Skeletal muscle tissue (tissue), 4 donors: ENCODE results near the gene IQSEC3. TPM values are rescaled to one million over a fixed set of nuclear protein-coding genes. Genes with fewer than 3 reads are reported as not detected.
A peak's percentile ranks its signal among the peaks of the same experiment; 100 is the strongest.

Experiments used
- H3K27ac ChIP-seq: one replicate; pipeline ENCODE4 v1.7.0; 2013; ENCODE audit warnings: mild to moderate bottlenecking, low read depth, low read length, inconsistent platforms
- H3K27me3 ChIP-seq, 3 donors: one replicate each; pipeline ENCODE4 v1.7.0; 2013; ENCODE audit warnings: low read length in 3 of 3; ENCODE audit not compliant: control insufficient read depth in 3 of 3, insufficient read depth in 3 of 3
- H3K36me3 ChIP-seq, 3 donors: one replicate each; pipeline ENCODE4 v1.7.0; 2013; ENCODE audit warnings: low read length in 3 of 3; ENCODE audit not compliant: control insufficient read depth in 3 of 3, insufficient read depth in 3 of 3
- H3K4me1 ChIP-seq, 3 donors: one replicate each; pipeline ENCODE4 v1.7.0; 2013; ENCODE audit warnings: low read length in 3 of 3, mild to moderate bottlenecking in 3 of 3; ENCODE audit not compliant: control insufficient read depth in 3 of 3, insufficient read depth in 3 of 3
- H3K4me3 ChIP-seq, 3 donors: one replicate each; pipeline ENCODE4 v1.7.0; 2013; ENCODE audit warnings: low read length in 3 of 3
- H3K9ac ChIP-seq, 3 donors: one replicate each; pipeline ENCODE4 v1.7.0; 2013; ENCODE audit warnings: low read length in 3 of 3, mild to moderate bottlenecking in 3 of 3, moderate library complexity in 2 of 3, low read depth in 1 of 3
- H3K9me3 ChIP-seq, 3 donors: one replicate each; pipeline ENCODE4 v1.7.0; 2013; ENCODE audit warnings: low read length in 3 of 3; ENCODE audit not compliant: control insufficient read depth in 3 of 3
- total RNA-seq: library from RNA; depleted of rRNA; stranded (reverse); fragments of >200 nt; gene quantifications from one replicate; pipeline ENCODE4 v1.2.3, GENCODE V29; 2014
- donor health status: Osteomylitis.

The IQSEC3 gene
- total RNA-seq, 1 donor from 2014 or later = 1.0 TPM

GRCh38 chr12:78981-79380 lies 12.4 kb downstream of the IQSEC3 start:
- no peak overlapping the region for H3K27ac ChIP-seq
- H3K4me1 ChIP-seq = peaks cover 0 to 4% (median 0%) of the 10 kb centered on the region in 3 donors
- H3K4me3 ChIP-seq = no peak overlapping the region
- H3K27me3 ChIP-seq = peaks cover 38 to 51% (median 48%) of the 10 kb centered on the region in 3 donors
- H3K36me3 ChIP-seq = no peaks in the 10 kb centered on the region
- no peaks in the 10 kb centered on the region for H3K9me3 ChIP-seq
- H3K9ac ChIP-seq = no peak overlapping the region

GRCh38 chr12:80681-81190 lies 14.2 kb downstream of the IQSEC3 start:
- Histone ChIP-seq H3K9me3 (no peaks in the 10 kb centered on the region), H3K27ac (no peak overlapping the region), H3K9ac (no peak overlapping the region), H3K27me3 (peaks cover 37 to 49% (median 47%) of the 10 kb centered on the region in 3 donors), H3K4me3 (no peak overlapping the region), H3K36me3 (no peaks in the 10 kb centered on the region), H3K4me1 (peaks cover 0 to 12% (median 6%) of the 10 kb centered on the region in 3 donors)

GRCh38 chr12:82740-83139 lies 16.2 kb downstream of the IQSEC3 start:
- Histone ChIP-seq H3K27ac (no peak overlapping the region), H3K27me3 (peaks cover 26 to 39% (median 38%) of the 10 kb centered on the region in 3 donors), H3K4me1 (peaks cover 0 to 12% (median 6%) of the 10 kb centered on the region in 3 donors), H3K36me3 (no peaks in the 10 kb centered on the region), H3K4me3 (no peak overlapping the region), H3K9ac (no peak overlapping the region), H3K9me3 (no peaks in the 10 kb centered on the region)

GRCh38 chr12:84056-84455 lies 17.5 kb downstream of the IQSEC3 start:
- H3K4me1 ChIP-seq = peaks cover 0 to 12% (median 6%) of the 10 kb centered on the region in 3 donors
- H3K27ac ChIP-seq = no peak overlapping the region
- H3K27me3 ChIP-seq = peaks cover 24 to 34% (median 33%) of the 10 kb centered on the region in 3 donors
- H3K9me3 ChIP-seq = no peaks in the 10 kb centered on the region
- no peaks in the 10 kb centered on the region for H3K36me3 ChIP-seq
- peak overlapping the region in 1 of 3 donors; percentile 25 for H3K9ac ChIP-seq
- no peak overlapping the region for H3K4me3 ChIP-seq

- no peaks in the 10 kb centered on the region for H3K36me3 ChIP-seq
- no peaks in the 10 kb centered on the region for H3K9me3 ChIP-seq
- H3K27ac ChIP-seq = no peak overlapping the region
- no peak overlapping the region for H3K9ac ChIP-seq
- H3K27me3 ChIP-seq = peaks cover 20 to 29% (median 24%) of the 10 kb centered on the region in 3 donors
- H3K4me3 ChIP-seq = no peak overlapping the region
- H3K4me1 ChIP-seq = peaks cover 0 to 12% (median 6%) of the 10 kb centered on the region in 3 donors
These were observed 18.7 kb downstream of the IQSEC3 start for GRCh38 chr12:85191-85666.

- H3K9ac ChIP-seq = no peak overlapping the region
- H3K4me3 ChIP-seq = no peak overlapping the region
- no peak overlapping the region for H3K27ac ChIP-seq
- peaks cover 6 to 16% (median 7%) of the 10 kb centered on the region in 3 donors for H3K27me3 ChIP-seq
- no peaks in the 10 kb centered on the region for H3K36me3 ChIP-seq
- no peaks in the 10 kb centered on the region for H3K9me3 ChIP-seq
- H3K4me1 ChIP-seq = peaks cover 0 to 12% (median 6%) of the 10 kb centered on the region in 3 donors
These were observed 20.7 kb downstream of the IQSEC3 start for GRCh38 chr12:87315-87714.

GRCh38 chr12:87856-88255 lies 21.3 kb downstream of the IQSEC3 start:
- no peaks in the 10 kb centered on the region for H3K9me3 ChIP-seq
- peaks cover 3 to 11% (median 3%) of the 10 kb centered on the region in 3 donors for H3K27me3 ChIP-seq
- H3K36me3 ChIP-seq = no peaks in the 10 kb centered on the region
- peaks cover 0 to 12% (median 6%) of the 10 kb centered on the region in 3 donors for H3K4me1 ChIP-seq
- H3K27ac ChIP-seq = no peak overlapping the region
- H3K9ac ChIP-seq = no peak overlapping the region
- no peak overlapping the region for H3K4me3 ChIP-seq

GRCh38 chr12:89653-90052 lies 23.1 kb downstream of the IQSEC3 start:
- Histone ChIP-seq H3K36me3 (no peaks in the 10 kb centered on the region), H3K9ac (no peak overlapping the region), H3K9me3 (no peaks in the 10 kb centered on the region), H3K27ac (no peak overlapping the region), H3K27me3 (peaks cover 0 to 8% (median 3%) of the 10 kb centered on the region in 3 donors), H3K4me1 (peaks cover 0 to 8% (median 6%) of the 10 kb centered on the region in 3 donors), H3K4me3 (no peak overlapping the region)

GRCh38 chr12:91213-91612 lies 24.6 kb downstream of the IQSEC3 start:
- H3K9me3 ChIP-seq = no peaks in the 10 kb centered on the region
- no peak overlapping the region for H3K9ac ChIP-seq
- H3K27ac ChIP-seq = no peak overlapping the region
- H3K4me3 ChIP-seq = no peak overlapping the region
- H3K36me3 ChIP-seq = no peaks in the 10 kb centered on the region
- peaks cover 0 to 4% (median 3%) of the 10 kb centered on the region in 3 donors for H3K27me3 ChIP-seq
- H3K4me1 ChIP-seq = no peaks in the 10 kb centered on the region

- Histone ChIP-seq H3K9me3 (no peaks in the 10 kb centered on the region), H3K4me3 (no peak overlapping the region), H3K4me1 (no peaks in the 10 kb centered on the region), H3K27me3 (peaks cover 2 to 18% (median 13%) of the 10 kb centered on the region in 3 donors), H3K36me3 (no peaks in the 10 kb centered on the region), H3K27ac (no peak overlapping the region), H3K9ac (no peak overlapping the region)
These were observed 26.9 kb downstream of the IQSEC3 start for GRCh38 chr12:93266-94005.
